Tongue (tissue), 2 donors: Measurements from ENCODE around the gene DHRS7C. TPM values are rescaled to one million over a fixed set of nuclear protein-coding genes. Genes with fewer than 3 reads are reported as not detected.

Experiments
- DNase-seq: peaks from one replicate; pipeline ENCODE4 v3.0.0-alpha.2; 2015
- total RNA-seq: library from RNA; depleted of rRNA; stranded (reverse); fragments of >200 nt; gene quantifications from one replicate; pipeline ENCODE4 v1.2.3, GENCODE V29; 2014

The DHRS7C gene
- total RNA-seq: 115 TPM

- peak; percentile 91 for DNase-seq
These were observed at the start of gene DHRS7C for GRCh38 chr17:9790889-9791876. Gene DHRS7C (minus strand): TSS chr17:9791592. CDS start chr17:9791284, 308 bp downstream.

- no peak for DNase-seq
These were observed 48.0 kb upstream of the DHRS7C start for GRCh38 chr17:9839433-9839832.

GRCh38 chr17:9837551-9838471, 46.4 kb upstream of the DHRS7C start:
- no peak for DNase-seq

GRCh38 chr17:9833922-9834321, 42.5 kb upstream of the DHRS7C start:
- DNase-seq: no peak

- DNase-seq: no peak
These were observed 39.3 kb upstream of the DHRS7C start for GRCh38 chr17:9830711-9831110.

- no peak for DNase-seq
These were observed 38.0 kb upstream of the DHRS7C start for GRCh38 chr17:9829343-9829742.

GRCh38 chr17:9828296-9829295, 37.2 kb upstream of the DHRS7C start:
- DNase-seq: no peak

GRCh38 chr17:9825641-9826150, 34.3 kb upstream of the DHRS7C start, which contains the start of gene GLP2R:
Gene GLP2R (plus strand): TSS chr17:9825924. CDS start chr17:9826064, 140 bp downstream.
- peak; percentile 34 for DNase-seq

GRCh38 chr17:9824797-9825338, 33.5 kb upstream of the DHRS7C start:
- DNase-seq: no peak

GRCh38 chr17:9824094-9824493, 32.7 kb upstream of the DHRS7C start:
- no peak for DNase-seq

GRCh38 chr17:9821921-9822320, 30.5 kb upstream of the DHRS7C start, which contains the start of gene GSG1L2:
Gene GSG1L2 (minus strand): TSS chr17:9822079. CDS start chr17:9822071, 8 bp downstream.
- no peak for DNase-seq

- no peak for DNase-seq
These were observed 29.1 kb upstream of the DHRS7C start for GRCh38 chr17:9820448-9820847.

- DNase-seq: no peak
These were observed 27.4 kb upstream of the DHRS7C start for GRCh38 chr17:9818760-9819159.

- DNase-seq: peak; percentile 71
These were observed 25.7 kb upstream of the DHRS7C start for GRCh38 chr17:9817086-9817485.

GRCh38 chr17:9816472-9816871, 25.1 kb upstream of the DHRS7C start:
- DNase-seq: no peak

- DNase-seq: no peak
These were observed 23.0 kb upstream of the DHRS7C start for GRCh38 chr17:9814337-9814945.

- no peak for DNase-seq
These were observed 21.8 kb upstream of the DHRS7C start for GRCh38 chr17:9813166-9813565.

GRCh38 chr17:9811537-9811936, 20.1 kb upstream of the DHRS7C start:
- DNase-seq: no peak

GRCh38 chr17:9811086-9811485, 19.7 kb upstream of the DHRS7C start:
- no peak for DNase-seq
